IMR-90 (cell line): Measurements from ENCODE around the gene LBH. TPM values are rescaled to one million over a fixed set of nuclear protein-coding genes. Genes with fewer than 3 reads are reported as not detected.

Experiments
- ATAC-seq: fragments of 200-7000 bp; cut with Tn5 transposase; 2 replicates; pipeline ENCODE4 v1.9.1; 2020; ENCODE audit warnings: low read depth, mild to moderate bottlenecking, moderate library complexity
- BruUV-seq: library from RNA; stranded (reverse); fragments of 400-500 nt; replicated peaks from 2 replicates; lab custom pipeline; 2021; lab: Mats Ljungman, UMichigan
- CTCF ChIA-PET: fragments of 300-600 bp; formaldehyde crosslinking; extraction: SDS; loops from one replicate; lab custom pipeline; 2021; ENCODE audit warnings: antibody characterized with exemption; lab: Yijun Ruan, JAX
- POLR2A ChIA-PET: fragments of 300-600 bp; sonication (Branson Sonifier 250); formaldehyde crosslinking; loops from one replicate; lab custom pipeline; 2022; ENCODE audit warnings: antibody characterized with exemption; ENCODE audit not compliant: unreplicated experiment; lab: Charles Lee
- DNase-seq: peaks from one replicate; pipeline ENCODE4 v3.0.0; 2013
- H2AFZ ChIP-seq: replicated peaks from 2 replicates; pipeline ENCODE3; 2013; ENCODE audit warnings: low read length, mild to moderate bottlenecking; ENCODE audit not compliant: poor library complexity
- H2AK5ac ChIP-seq: 2 replicates; pipeline ENCODE4 v1.6.1; 2013; ENCODE audit warnings: low read depth, low read length, inconsistent platforms
- H2AK9ac ChIP-seq: replicated peaks from 2 replicates; pipeline ENCODE3; 2013; ENCODE audit warnings: mild to moderate bottlenecking, low read depth, low read length, moderate library complexity; ENCODE audit not compliant: poor library complexity
- H2BK120ac ChIP-seq: 2 replicates; pipeline ENCODE4 v1.6.1; 2013; ENCODE audit warnings: low read depth, low read length, inconsistent platforms
- H2BK15ac ChIP-seq: 3 replicates; pipeline ENCODE4 v1.6.1; 2013; ENCODE audit warnings: low read depth, low read length, inconsistent platforms
- H2BK20ac ChIP-seq: 2 replicates; pipeline ENCODE4 v1.6.1; 2013; ENCODE audit warnings: low read depth, mild to moderate bottlenecking, inconsistent platforms, low read length, moderate library complexity
- H2BK5ac ChIP-seq: 2 replicates; pipeline ENCODE4 v1.6.1; 2013; ENCODE audit warnings: mild to moderate bottlenecking, low read depth, low read length, inconsistent platforms; ENCODE audit not compliant: poor library complexity, severe bottlenecking
- H3K14ac ChIP-seq: replicated peaks from 2 replicates; pipeline ENCODE4 v1.6.1; 2013; ENCODE audit warnings: low read depth, low read length, inconsistent platforms
- H3K18ac ChIP-seq: 2 replicates; pipeline ENCODE4 v1.6.1; 2013; ENCODE audit warnings: low read depth, low read length, control low read depth
- H3K23ac ChIP-seq: 2 replicates; pipeline ENCODE4 v1.6.1; 2013; ENCODE audit warnings: low read depth, low read length, inconsistent platforms
- H3K27ac ChIP-seq: 2 replicates; pipeline ENCODE4 v1.5.1; 2013; ENCODE audit warnings: mild to moderate bottlenecking, control low read depth, low read length; ENCODE audit not compliant: insufficient read depth
- H3K27me3 ChIP-seq: 2 replicates; pipeline ENCODE4 v1.6.1; 2013; ENCODE audit warnings: low read length; ENCODE audit not compliant: control insufficient read depth, insufficient read depth
- H3K36me3 ChIP-seq: 2 replicates; pipeline ENCODE4 v1.6.1; 2013; ENCODE audit warnings: low read length, mixed read lengths; ENCODE audit not compliant: control insufficient read depth, insufficient read depth
- H3K4ac ChIP-seq: 2 replicates; pipeline ENCODE4 v1.6.1; 2013; ENCODE audit warnings: low read depth, low read length, inconsistent platforms
- H3K4me1 ChIP-seq: 2 replicates; pipeline ENCODE4 v1.6.1; 2013; ENCODE audit warnings: low read length, mixed read lengths; ENCODE audit not compliant: control insufficient read depth, insufficient read depth
- H3K4me2 ChIP-seq: 2 replicates; pipeline ENCODE4 v1.6.1; 2013; ENCODE audit warnings: low read depth, mild to moderate bottlenecking, control low read depth, low read length, moderate library complexity
- H3K4me3 ChIP-seq: 2 replicates; pipeline ENCODE4 v1.5.1; 2013; ENCODE audit warnings: low read depth, mild to moderate bottlenecking, control low read depth, low read length, moderate library complexity; ENCODE audit not compliant: insufficient read depth
- H3K56ac ChIP-seq: 2 replicates; pipeline ENCODE4 v1.6.1; 2013; ENCODE audit warnings: low read length, inconsistent platforms; ENCODE audit not compliant: insufficient read depth; ENCODE audit errors: extremely low read depth
- H3K79me1 ChIP-seq, 2 experiments: 2 replicates each; pipeline ENCODE4 v1.6.1; 2013; ENCODE audit warnings: low read length in 2 of 2, inconsistent platforms in 1 of 2, low read depth in 1 of 2
- H3K9ac ChIP-seq: 2 replicates; pipeline ENCODE4 v1.6.1; 2013; ENCODE audit warnings: low read depth, low read length, control low read depth
- H3K9me1 ChIP-seq: 2 replicates; pipeline ENCODE4 v1.6.1; 2013; ENCODE audit warnings: low read length, inconsistent platforms; ENCODE audit not compliant: insufficient read depth
- H3K9me3 ChIP-seq: 2 replicates; pipeline ENCODE4 v1.6.1; 2013; ENCODE audit warnings: low read length; ENCODE audit not compliant: control insufficient read depth, insufficient read depth
- H4K20me1 ChIP-seq: 2 replicates; pipeline ENCODE4 v1.6.1; 2013; ENCODE audit warnings: low read length, inconsistent platforms; ENCODE audit not compliant: insufficient read depth
- H4K5ac ChIP-seq: 2 replicates; pipeline ENCODE4 v1.6.1; 2013; ENCODE audit warnings: mild to moderate bottlenecking, low read depth, low read length, control low read depth
- H4K8ac ChIP-seq, 2 experiments: 2 replicates each; pipeline ENCODE4 v1.6.1; 2013; ENCODE audit warnings: low read depth in 2 of 2, low read length in 2 of 2, control low read depth in 1 of 2, inconsistent platforms in 1 of 2
- H4K91ac ChIP-seq: 2 replicates; pipeline ENCODE4 v1.6.1; 2013; ENCODE audit warnings: low read depth, low read length, inconsistent platforms; ENCODE audit not compliant: insufficient read depth
- BHLHE40 ChIP-seq: fragments of 150-350 bp; IDR thresholded peaks from 2 replicates; pipeline ENCODE4 v1.6.1; 2016; ENCODE audit warnings: mild to moderate bottlenecking, low read depth, low read length
- MAZ ChIP-seq: IDR thresholded peaks from 2 replicates; pipeline ENCODE4 v1.6.1; 2012; ENCODE audit warnings: low read depth, mild to moderate bottlenecking, low read length, improper control_type of control experiment, moderate library complexity, borderline replicate concordance
- POLR2A ChIP-seq: IDR thresholded peaks from 2 replicates; pipeline ENCODE4 v1.6.1; 2012; ENCODE audit warnings: mild to moderate bottlenecking, low read depth, low read length
- WGBS, 2 experiments: methylation state at CpG; one replicate each; pipeline versions ENCODE4 v1.1.5 to v1.1.7; 2013; ENCODE audit warnings: missing lambda C conversion rate in 2 of 2; ENCODE audit not compliant: insufficient read length in 1 of 2; ENCODE audit errors: extremely low coverage in 2 of 2; 5-methylcytosine and 5-hydroxymethylcytosine counted together
- dilution Hi-C: fragments of 300-500 bp; cut with HindIII; formaldehyde crosslinking; loops from one replicate; pipeline ENCODE4 v1.14.3; 2018; ENCODE audit warnings: low sequenced_read_pairs; ENCODE audit not compliant: unreplicated experiment
- in situ Hi-C: fragments of 300-500 bp; cut with MboI; formaldehyde crosslinking; loops from 3 replicates; pipeline ENCODE4 v1.14.3; 2019; ENCODE audit warnings: low sequenced_read_pairs, inconsistent platforms, mixed read lengths
- intact Hi-C: fragments of 100-400 bp; cut with micrococcal nuclease; formaldehyde crosslinking; loops from 2 replicates; pipeline ENCODE4 v1.10.0; 2022
- polyA plus RNA-seq, 3 experiments: library from polyadenylated mRNA; depleted of rRNA; stranded (reverse); fragments of >200 nt; gene quantifications; 2 replicates each; pipeline ENCODE4 v1.2.3, GENCODE V29; 2012; ENCODE audit warnings: low replicate concordance in 1 of 3
- total RNA-seq: library from RNA; depleted of rRNA; stranded (reverse); fragments of >200 nt; gene quantifications from 2 replicates; pipeline ENCODE4 v1.2.3, GENCODE V29; 2012
- TF ChIP-seq, protein P1 (sequence below): fragments of 150-350 bp; IDR thresholded peaks from 2 replicates; pipeline ENCODE4 v1.6.1; 2016; ENCODE audit warnings: low read depth, mild to moderate bottlenecking, low read length, moderate library complexity, borderline replicate concordance

The LBH gene
- total and polyA plus RNA-seq, 2 of the 4 experiments (the other 2 are of a cell fraction) = 158 to 202 TPM

DNA sequence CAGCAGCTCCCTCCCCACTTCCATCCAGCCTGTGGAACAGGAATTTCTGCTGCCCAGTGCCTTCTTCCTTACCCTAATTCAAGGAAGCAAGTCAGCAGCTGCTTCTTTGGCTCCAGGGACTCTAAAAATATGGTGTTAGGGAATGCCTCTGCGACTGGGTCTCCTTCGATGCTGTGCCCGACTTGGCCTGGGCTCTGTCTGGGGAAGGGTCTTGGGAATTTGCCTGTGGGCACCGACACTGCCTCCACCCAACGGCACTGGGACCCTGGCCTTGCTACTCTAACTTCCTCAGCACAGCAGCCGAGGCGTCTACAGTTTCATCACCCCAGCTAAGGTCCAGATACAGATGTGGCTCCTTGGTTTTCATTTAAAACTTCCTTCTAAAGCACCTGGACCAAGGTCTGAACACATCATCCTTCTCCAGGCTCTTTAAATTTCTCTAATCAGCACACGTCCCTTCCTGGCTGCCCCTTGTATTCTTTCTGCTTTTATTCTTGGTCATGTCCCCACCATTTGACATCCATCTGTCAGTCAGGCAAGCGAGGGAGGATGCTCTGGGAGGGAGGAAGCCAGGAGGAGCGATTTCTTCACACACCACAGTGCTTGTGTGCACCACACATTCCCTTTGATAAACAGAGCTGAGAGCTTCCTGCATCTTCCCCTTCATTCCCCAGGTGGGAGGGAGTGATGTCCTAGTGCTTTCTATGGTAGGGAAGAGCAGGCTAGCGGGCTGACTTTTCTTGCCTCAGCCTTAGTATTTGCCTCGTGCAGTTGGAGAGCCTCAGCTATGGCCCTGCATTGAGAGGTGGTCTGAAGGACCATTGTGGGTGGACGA, 6.8 kb downstream of the LBH start:
- Histone ChIP-seq H3K14ac (peak overlapping the region; percentile 60; the same call in 1 of the 2 replicates), H2AK9ac (no peak overlapping the region), H3K4me1 (peaks cover 47% of the 10 kb centered on the region), H3K9me3 (no peaks in the 10 kb centered on the region), H2BK5ac (peak overlapping the region; percentile 7), H2AFZ (no peak overlapping the region), H2BK15ac (no peak overlapping the region), H3K9me1 (peaks cover 51% of the 10 kb centered on the region), H3K56ac (no peak overlapping the region), H3K36me3 (peaks cover 81% of the 10 kb centered on the region), H4K91ac (no peak overlapping the region), H2AK5ac (0 out of 2 replicates have a peak overlapping the region, but pooled peaks have one; percentile 1), H3K79me1 (peaks cover 4 to 85% of the 10 kb centered on the region in 2 experiments; a peak in 2 of 4 replicates), H4K20me1 (peaks cover 92% of the 10 kb centered on the region), H3K4ac (peak overlapping the region; percentile 48; the same call in 1 of the 2 replicates), H3K27ac (peak overlapping the region; percentile 71; the same call in 1 of the 2 replicates), H2BK20ac (no peak overlapping the region), H3K18ac (peak overlapping the region; percentile 9; the same call in 1 of the 2 replicates), H2BK120ac (no peak overlapping the region), H3K4me3 (peak overlapping the region; percentile 5; the same call in 1 of the 2 replicates), H3K27me3 (no peaks in the 10 kb centered on the region), H3K23ac (peak overlapping the region; percentile 53; the same call in 1 of the 2 replicates), H3K9ac (peak overlapping the region; percentile 51; the same call in 1 of the 2 replicates), H4K8ac (peak overlapping the region in 1 of 2 experiments; percentile 45; a peak in 1 of 4 replicates), H4K5ac (no peak overlapping the region; the same call in 1 of the 2 replicates), H3K4me2 (peak overlapping the region; percentile 78)
- DNase-seq (no peak), ATAC-seq (no peak)
- no TSS peak for BruUV-seq
- dilution Hi-C loops = no loop called here
- no peak for TF ChIP-seq BHLHE40
- TF ChIP-seq MAZ = peak; percentile 67; the same call in 1 of the 2 replicates
- TF ChIP-seq POLR2A = no peak
- TF ChIP-seq, protein P1, sequence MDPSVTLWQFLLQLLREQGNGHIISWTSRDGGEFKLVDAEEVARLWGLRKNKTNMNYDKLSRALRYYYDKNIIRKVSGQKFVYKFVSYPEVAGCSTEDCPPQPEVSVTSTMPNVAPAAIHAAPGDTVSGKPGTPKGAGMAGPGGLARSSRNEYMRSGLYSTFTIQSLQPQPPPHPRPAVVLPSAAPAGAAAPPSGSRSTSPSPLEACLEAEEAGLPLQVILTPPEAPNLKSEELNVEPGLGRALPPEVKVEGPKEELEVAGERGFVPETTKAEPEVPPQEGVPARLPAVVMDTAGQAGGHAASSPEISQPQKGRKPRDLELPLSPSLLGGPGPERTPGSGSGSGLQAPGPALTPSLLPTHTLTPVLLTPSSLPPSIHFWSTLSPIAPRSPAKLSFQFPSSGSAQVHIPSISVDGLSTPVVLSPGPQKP = no peak
- CTCF ChIA-PET = interaction anchor here (0.6 to 2.5 kb wide), 3 partner anchors 185 to 474 kb away, joined by 3 to 9 read pairs (median 4); no protein-coding TSS in a partner anchor
- POLR2A ChIA-PET = interaction anchor here (1.5 kb wide), 1 partner anchor 55 kb away, joined by 3 read pairs; no protein-coding TSS in a partner anchor
- WGBS, 2 experiments = 85% methylated on average over 4 of the region's 13 CpGs; no CpG with 5 or more reads in 1 of the 2 experiments
- in situ Hi-C loops = no loop called here
- intact Hi-C loops = loop anchor here (10.0 kb wide), 1 partner anchor 467 kb away; no protein-coding TSS in a partner anchor
